OCI-LY1 (cell line): ENCODE data around the gene PHOSPHO2.

Source experiments
- CTCF ChIP-seq: fragments of 200-600 bp; sonication (generic), shearing (Covaris generic); IDR thresholded peaks from 2 replicates; pipeline ENCODE4 v1.5.1; 2017; ENCODE audit warnings: mild to moderate bottlenecking, antibody characterized with exemption, low read length, moderate library complexity, mixed read lengths
- EZH2 ChIP-seq: fragments of 200-600 bp; sonication (generic), shearing (Covaris generic); IDR thresholded peaks from 2 replicates; pipeline ENCODE4 v1.8.0; 2017; ENCODE audit warnings: borderline replicate concordance, mixed run types, mild to moderate bottlenecking, antibody characterized with exemption, low read length, moderate library complexity, mixed read lengths

DNA sequence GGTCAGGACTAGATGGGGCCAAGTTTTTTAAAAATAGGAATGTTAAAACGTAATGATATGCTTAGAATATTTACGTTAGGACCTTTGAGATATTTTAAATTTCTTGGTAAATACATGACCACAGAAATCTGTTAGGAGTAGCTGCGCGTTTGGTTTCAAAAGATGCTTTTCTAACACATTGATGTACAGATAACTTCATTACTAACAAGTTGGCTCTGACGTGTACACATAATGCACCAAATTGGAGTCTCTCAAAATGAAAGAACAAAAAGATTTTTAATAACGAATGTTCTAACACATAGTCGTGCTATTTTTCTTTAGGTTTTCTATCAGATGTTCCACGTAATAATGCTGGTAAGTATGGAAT, 608 bp downstream of the PHOSPHO2 start:
- TF ChIP-seq EZH2: no peak
- TF ChIP-seq CTCF: no peak
